BLaER1 treated with 17β-estradiol and CSF1 and Interleukin-3, amounts not matched to agents 10 nM and 100 nM (cell line): ENCODE results near the gene HOTAIR.
A peak's percentile ranks its signal among the peaks of the same experiment; 100 is the strongest.

ENCODE experiments used
- H3K27ac ChIP-seq, 11 experiments: shearing (Covaris generic); formaldehyde crosslinking; 2 replicates each; pipeline ENCODE4 v1.8.1; 2022
- H3K27me3 ChIP-seq, 11 experiments: shearing (Covaris generic); formaldehyde crosslinking; 2 replicates each; pipeline ENCODE4 v1.8.1; 2022
- H3K36me3 ChIP-seq, 11 experiments: shearing (Covaris generic); formaldehyde crosslinking; 2 replicates each; pipeline ENCODE4 v1.8.1; 2022
- H3K4me1 ChIP-seq, 10 experiments: shearing (Covaris generic); formaldehyde crosslinking; 2 replicates each; pipeline ENCODE4 v1.8.1; 2022
- H3K4me2 ChIP-seq, 11 experiments: shearing (Covaris generic); formaldehyde crosslinking; 2 replicates each; pipeline ENCODE4 v1.8.1; 2022
- H3K4me3 ChIP-seq, 10 experiments: shearing (Covaris generic); formaldehyde crosslinking; 2 replicates each; pipeline ENCODE4 v1.8.1; 2022
- H3K9ac ChIP-seq, 11 experiments: shearing (Covaris generic); formaldehyde crosslinking; 2 replicates each; pipeline ENCODE4 v1.8.1; 2022
- H3K9me3 ChIP-seq, 11 experiments: shearing (Covaris generic); formaldehyde crosslinking; replicated peaks in 1 of 11; 2 replicates each; pipeline ENCODE4 v1.8.1; 2022
- H4K20me1 ChIP-seq, 11 experiments: shearing (Covaris generic); formaldehyde crosslinking; 2 replicates each; pipeline ENCODE4 v1.8.1; 2022
- Cebpa-rat ChIP-seq, 11 experiments: shearing (Covaris generic); IDR thresholded peaks; 2 replicates each; pipeline ENCODE4 v1.8.1; 2022

HOTAIR gene

GRCh38 chr12:53976172-53976822, 1.5 kb upstream of the HOTAIR start:
- peaks cover 100% of the 10 kb centered on the region in 11 experiments for H3K27me3 ChIP-seq
- H4K20me1 ChIP-seq, result peaks cover 0 to 86% (median 66%) of the 10 kb centered on the region in 11 experiments; a peak in 16 of 22 replicates
- TF ChIP-seq Cebpa-rat (IDR thresholded peaks at IDR 0.05), result no peak
- no peak overlapping the region for H3K27ac ChIP-seq
- peaks cover 9 to 61% (median 34%) of the 10 kb centered on the region in 11 experiments for H3K9me3 ChIP-seq
- no peak overlapping the region for H3K9ac ChIP-seq
- no peaks in the 10 kb centered on the region for H3K36me3 ChIP-seq
- H3K4me2 ChIP-seq, result no peak overlapping the region
- H3K4me3 ChIP-seq, result 0 out of 20 replicates have a peak overlapping the region, but pooled peaks of 1 of the 10 experiments have one; percentile 7
- peaks cover 0 to 12% (median 5%) of the 10 kb centered on the region in 10 experiments; a peak in 9 of 20 replicates for H3K4me1 ChIP-seq

DNA sequence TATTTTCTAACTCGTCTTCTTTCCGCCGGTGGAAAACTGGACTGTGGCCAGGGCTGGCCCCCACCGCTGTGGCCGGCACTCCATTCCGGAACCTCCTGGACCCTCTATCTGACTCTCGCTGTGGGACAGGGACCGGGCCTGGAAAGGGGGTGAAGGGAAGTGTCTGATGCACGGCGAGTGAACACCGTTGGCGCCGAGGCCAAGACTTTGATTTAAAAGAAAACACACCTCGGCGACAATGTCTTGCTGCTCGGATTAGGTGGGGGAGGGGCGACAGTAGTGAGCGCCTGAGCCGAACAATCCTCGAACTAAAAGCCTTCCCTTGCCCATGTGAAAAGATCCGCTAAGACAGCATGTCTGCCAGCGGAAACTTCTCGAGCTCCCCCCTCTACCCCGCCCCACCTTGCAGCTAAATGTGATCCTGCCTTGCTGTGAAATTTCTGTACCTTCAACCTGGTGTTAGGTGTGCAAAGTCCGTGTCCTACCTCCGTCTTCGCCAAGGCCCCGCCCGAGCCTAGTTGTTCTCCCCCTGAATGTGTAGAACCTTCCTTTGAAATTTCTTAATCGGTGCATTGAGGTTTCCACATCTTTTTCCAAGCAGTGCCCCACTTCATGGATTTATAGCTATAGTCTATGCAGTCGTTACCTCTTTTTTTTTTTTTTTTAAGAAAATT, 862 bp upstream of the HOTAIR start:
- no peak for TF ChIP-seq Cebpa-rat (IDR thresholded peaks at IDR 0.05)
- H3K4me2 ChIP-seq, result peak overlapping the region in 7 of 11 experiments; percentile 2 to 89 (median 38); a peak in 10 of 22 replicates
- peak overlapping the region in 3 of 10 experiments; percentile 54 to 59 (median 58); a peak in 4 of 20 replicates for H3K4me3 ChIP-seq
- H3K9me3 ChIP-seq, result peaks cover 9 to 63% (median 34%) of the 10 kb centered on the region in 11 experiments
- H4K20me1 ChIP-seq, result peaks cover 0 to 86% (median 66%) of the 10 kb centered on the region in 11 experiments; a peak in 17 of 22 replicates
- peaks cover 100% of the 10 kb centered on the region in 11 experiments for H3K27me3 ChIP-seq
- H3K36me3 ChIP-seq, result no peaks in the 10 kb centered on the region
- H3K4me1 ChIP-seq, result peaks cover 0 to 12% (median 5%) of the 10 kb centered on the region in 10 experiments; a peak in 9 of 20 replicates
- H3K9ac ChIP-seq, result no peak overlapping the region
- no peak overlapping the region for H3K27ac ChIP-seq

GRCh38 chr12:53975064-53975471, 314 bp upstream of the HOTAIR start:
- Histone ChIP-seq H3K4me1 (peaks cover 0 to 12% (median 5%) of the 10 kb centered on the region in 10 experiments; a peak in 9 of 20 replicates), H3K4me2 (peak overlapping the region in 8 of 11 experiments; percentile 2 to 89 (median 68); a peak in 13 of 22 replicates), H3K27me3 (peaks cover 100% of the 10 kb centered on the region in 11 experiments), H3K27ac (no peak overlapping the region), H3K4me3 (peak overlapping the region in 4 of 10 experiments; percentile 54 to 61 (median 58); a peak in 5 of 20 replicates), H3K9ac (no peak overlapping the region), H3K9me3 (peaks cover 9 to 60% (median 33%) of the 10 kb centered on the region in 11 experiments), H4K20me1 (peaks cover 0 to 86% (median 68%) of the 10 kb centered on the region in 11 experiments; a peak in 17 of 22 replicates), H3K36me3 (no peaks in the 10 kb centered on the region)
- TF ChIP-seq Cebpa-rat (IDR thresholded peaks at IDR 0.05), result no peak

- H4K20me1 ChIP-seq, result peaks cover 0 to 91% (median 71%) of the 10 kb centered on the region in 11 experiments; a peak in 17 of 22 replicates
Observed at GRCh38 chr12:53973236-53974042, 1.3 kb downstream of the HOTAIR start.

GRCh38 chr12:53972722-53973235, 2.0 kb downstream of the HOTAIR start, which contains the start of gene HOXC11:
Gene HOXC11 (plus strand): TSS chr12:53973126. CDS start chr12:53973242, 116 bp downstream.
- TF ChIP-seq Cebpa-rat (IDR thresholded peaks at IDR 0.05), result no peak
- peak within 1 kb of the TSS in 2 of 11 experiments; percentile 88 to 89; a peak in 3 of 22 replicates for H3K4me2 ChIP-seq
- peaks cover 0 to 12% (median 5%) of the 10 kb centered on the region in 10 experiments; a peak in 9 of 20 replicates for H3K4me1 ChIP-seq
- H3K9ac ChIP-seq, result no peak within 1 kb of the TSS
- no peak within 1 kb of the TSS for H3K27ac ChIP-seq
- H3K36me3 ChIP-seq, result no peaks in the 10 kb centered on the region
- peak within 1 kb of the TSS in 2 of 10 experiments; percentile 7 to 11; a peak in 1 of 20 replicates for H3K4me3 ChIP-seq
- peaks cover 0 to 94% (median 76%) of the 10 kb centered on the region in 11 experiments; a peak in 17 of 22 replicates for H4K20me1 ChIP-seq
- H3K27me3 ChIP-seq, result peaks cover 100% of the 10 kb centered on the region in 11 experiments
- H3K9me3 ChIP-seq, result peaks cover 9 to 43% (median 28%) of the 10 kb centered on the region in 11 experiments

More at GRCh38 chr12:53973236-53974042, 1.3 kb downstream of the HOTAIR start:
- TF ChIP-seq Cebpa-rat (IDR thresholded peaks at IDR 0.05), result no peak
- Histone ChIP-seq H3K27me3 (peaks cover 100% of the 10 kb centered on the region in 11 experiments), H3K4me2 (peak overlapping the region in 2 of 11 experiments; percentile 88 to 89; a peak in 3 of 22 replicates), H3K9ac (no peak overlapping the region), H3K4me3 (peak overlapping the region in 2 of 10 experiments; percentile 7 to 11; a peak in 1 of 20 replicates), H3K27ac (no peak overlapping the region), H3K9me3 (peaks cover 9 to 44% (median 28%) of the 10 kb centered on the region in 11 experiments), H3K36me3 (no peaks in the 10 kb centered on the region), H3K4me1 (peaks cover 0 to 12% (median 5%) of the 10 kb centered on the region in 10 experiments; a peak in 9 of 20 replicates)

DNA sequence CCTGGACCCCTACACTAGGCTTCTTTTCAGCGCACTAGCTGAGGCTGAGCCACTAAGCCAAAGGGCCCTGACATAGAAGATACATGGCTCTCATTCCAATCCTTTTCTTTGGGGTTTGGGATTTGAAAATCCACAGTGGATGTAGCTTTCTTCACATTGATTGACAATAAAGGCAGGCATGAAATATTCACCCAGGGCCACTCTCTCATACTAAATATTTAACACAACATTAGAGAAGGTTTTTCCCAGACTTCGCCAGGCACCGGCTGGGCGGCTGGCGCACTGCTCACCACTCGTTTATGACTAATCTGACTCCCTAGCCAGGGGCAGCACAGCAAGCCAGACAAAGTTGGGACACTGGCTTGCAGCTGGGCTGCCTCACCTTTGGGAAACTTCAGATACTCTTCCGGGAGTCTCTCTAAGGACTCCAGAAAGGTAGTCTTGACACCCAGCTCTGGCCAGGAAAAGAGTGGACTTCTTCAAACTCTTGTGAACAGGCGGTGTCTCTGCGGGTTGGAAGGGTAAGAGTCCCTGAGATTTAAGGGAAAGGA, 2.5 kb downstream of the HOTAIR start:
- no peak for TF ChIP-seq Cebpa-rat (IDR thresholded peaks at IDR 0.05)
- no peak overlapping the region for H3K4me3 ChIP-seq
- no peaks in the 10 kb centered on the region for H3K36me3 ChIP-seq
- no peak overlapping the region for H3K27ac ChIP-seq
- no peak overlapping the region for H3K4me2 ChIP-seq
- peaks cover 100% of the 10 kb centered on the region in 11 experiments for H3K27me3 ChIP-seq
- peaks cover 0 to 12% (median 5%) of the 10 kb centered on the region in 10 experiments; a peak in 9 of 20 replicates for H3K4me1 ChIP-seq
- H3K9ac ChIP-seq, result no peak overlapping the region
- H4K20me1 ChIP-seq, result peaks cover 0 to 95% (median 80%) of the 10 kb centered on the region in 11 experiments; a peak in 17 of 22 replicates
- peaks cover 9 to 43% (median 27%) of the 10 kb centered on the region in 11 experiments for H3K9me3 ChIP-seq

GRCh38 chr12:53971686-53972085, 3.1 kb downstream of the HOTAIR start:
- Histone ChIP-seq H3K9ac (no peak overlapping the region), H3K27ac (no peak overlapping the region), H3K4me3 (no peak overlapping the region), H3K4me2 (no peak overlapping the region), H4K20me1 (peaks cover 0 to 95% (median 80%) of the 10 kb centered on the region in 11 experiments; a peak in 17 of 22 replicates), H3K4me1 (peaks cover 0 to 12% (median 5%) of the 10 kb centered on the region in 10 experiments; a peak in 9 of 20 replicates), H3K27me3 (peaks cover 100% of the 10 kb centered on the region in 11 experiments), H3K36me3 (no peaks in the 10 kb centered on the region), H3K9me3 (peaks cover 9 to 44% (median 21%) of the 10 kb centered on the region in 11 experiments)
- TF ChIP-seq Cebpa-rat (IDR thresholded peaks at IDR 0.05), result no peak
